Measurements from ENCODE around the gene MED22. TPM values are rescaled to one million over a fixed set of nuclear protein-coding genes. Genes with fewer than 3 reads are reported as not detected.

MED22 gene
- polyA plus RNA-seq, 1 experiment = 28.3 TPM

DNA sequence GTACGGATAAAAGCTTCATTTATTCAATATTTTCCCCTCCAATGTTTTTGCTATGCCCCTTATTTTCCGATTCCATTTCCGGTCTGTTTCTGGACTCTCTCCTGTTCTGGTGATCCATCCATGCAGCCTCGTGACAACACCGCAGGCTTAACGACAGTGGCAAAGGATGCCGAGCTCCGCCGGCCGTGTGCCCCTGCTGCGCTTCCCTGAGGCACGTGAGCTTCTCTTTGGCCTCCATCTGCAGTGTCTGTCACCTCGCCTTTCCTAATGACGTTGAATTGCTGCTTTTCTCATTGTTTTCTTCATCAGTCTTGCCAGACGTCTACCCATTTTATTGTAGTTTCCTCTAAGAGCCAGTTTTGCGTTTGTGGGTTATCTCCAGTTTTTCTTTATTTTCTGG lies 40.6 kb downstream of the MED22 start:
- POLR2A ChIA-PET = no interaction called here
- Histone ChIP-seq H3K27me3 (ENCODE audit: control insufficient read depth, insufficient read depth, low read length) (no peaks in the 10 kb centered on the region; the same call in 1 of the 2 replicates), H3K36me3 (ENCODE audit: control insufficient read depth, insufficient read depth, low read length) (no peaks in the 10 kb centered on the region), H3K4me3 (ENCODE audit: low read depth, low read length) (no peak overlapping the region)
- CTCF ChIA-PET = no interaction called here
- DNase-seq (ENCODE audit: low read depth) = no peak
- TF ChIP-seq CTCF (IDR thresholded peaks at IDR 0.05; ENCODE audit: insufficient read depth, low read depth, low read length) = no peak

DNA sequence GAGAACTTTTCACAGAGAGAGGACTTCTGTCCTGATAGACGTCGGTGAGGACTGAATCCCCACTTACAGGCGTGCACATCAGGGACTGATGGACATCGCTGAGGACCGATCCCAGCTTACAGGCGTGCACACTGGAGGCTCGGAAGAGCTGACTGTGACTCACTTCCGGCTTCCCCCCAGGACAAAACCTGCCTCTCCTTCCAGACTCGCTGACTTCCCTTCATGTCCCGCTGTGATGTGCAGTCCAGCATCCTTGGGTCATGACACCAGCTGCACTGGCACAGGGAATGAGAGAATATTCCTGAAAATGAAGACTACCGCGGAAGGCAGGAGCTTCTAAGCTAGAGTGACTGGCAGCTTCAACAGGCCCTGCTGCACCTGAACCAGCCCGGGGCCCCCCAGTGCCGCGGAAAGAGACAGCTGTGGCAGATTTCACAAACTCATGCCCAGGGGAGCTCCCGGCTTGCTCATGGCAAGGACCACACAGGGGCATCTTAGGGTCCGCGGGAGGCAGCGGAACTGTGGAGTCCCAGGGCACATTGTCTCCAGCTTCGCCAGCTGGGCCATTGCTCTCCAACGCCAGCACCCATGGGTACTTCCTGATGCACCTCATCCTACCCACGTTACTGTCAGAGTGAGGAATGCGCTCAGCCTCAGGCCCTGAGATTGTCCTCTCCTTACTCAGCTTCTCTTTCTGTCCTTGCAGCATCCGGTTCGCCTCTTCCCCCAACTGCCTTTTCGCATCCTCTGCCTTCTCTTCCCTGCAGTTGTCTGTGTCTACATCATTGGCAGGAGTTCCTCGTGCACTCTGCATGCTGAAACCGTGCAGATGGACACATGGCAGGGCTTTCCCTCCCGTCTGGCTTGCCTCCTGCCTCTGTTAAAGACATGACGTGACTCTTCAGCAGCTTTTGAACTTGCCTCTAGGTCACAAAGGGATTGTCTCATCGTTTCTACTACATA lies 41.4 kb downstream of the MED22 start:
- ChIA-PET POLR2A (no interaction called here), CTCF (no interaction called here)
- no peaks in the 10 kb centered on the region; the same call in 1 of the 2 replicates for H3K27me3 ChIP-seq (ENCODE audit: control insufficient read depth, insufficient read depth, low read length)
- no peaks in the 10 kb centered on the region for H3K36me3 ChIP-seq (ENCODE audit: control insufficient read depth, insufficient read depth, low read length)
- TF ChIP-seq CTCF (IDR thresholded peaks at IDR 0.05; ENCODE audit: insufficient read depth, low read depth, low read length) = no peak
- no peak for DNase-seq (ENCODE audit: low read depth)
- no peak overlapping the region for H3K4me3 ChIP-seq (ENCODE audit: low read depth, low read length)

DNA sequence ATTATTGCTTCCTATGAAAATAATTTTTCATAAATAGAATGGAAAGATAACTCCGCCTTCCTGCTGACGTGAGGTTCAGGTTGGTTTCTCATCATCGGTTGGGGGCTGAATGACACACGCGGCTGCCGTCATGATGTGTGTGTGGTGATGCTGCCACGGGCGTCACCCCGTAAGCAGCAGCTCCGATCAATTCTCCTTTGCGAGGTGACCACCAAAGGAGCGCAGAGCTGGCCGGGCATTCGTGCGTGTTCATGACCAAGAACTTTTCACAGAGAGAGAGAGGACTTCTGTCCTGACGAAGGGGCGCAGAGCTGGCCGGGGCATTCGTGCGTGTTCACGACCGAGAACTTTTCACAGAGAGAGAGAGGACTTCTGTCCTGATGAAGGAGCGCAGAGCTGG lies 42.2 kb downstream of the MED22 start:
- POLR2A ChIA-PET = no interaction called here
- H3K27me3 ChIP-seq (ENCODE audit: control insufficient read depth, insufficient read depth, low read length) = no peaks in the 10 kb centered on the region; the same call in 1 of the 2 replicates
- H3K4me3 ChIP-seq (ENCODE audit: low read depth, low read length) = no peak overlapping the region
- CTCF ChIA-PET = interaction anchor here (0.7 kb wide), 1 partner anchor 13 kb away, joined by 3 read pairs; no protein-coding TSS in a partner anchor
- H3K36me3 ChIP-seq (ENCODE audit: control insufficient read depth, insufficient read depth, low read length) = no peaks in the 10 kb centered on the region
- DNase-seq (ENCODE audit: low read depth) = no peak
- TF ChIP-seq CTCF (IDR thresholded peaks at IDR 0.05; ENCODE audit: insufficient read depth, low read depth, low read length) = no peak

GRCh38 chr9:133304477-133305377 lies 43.2 kb downstream of the MED22 start:
- ChIA-PET CTCF (no interaction called here), POLR2A (no interaction called here)
- H3K36me3 ChIP-seq (ENCODE audit: control insufficient read depth, insufficient read depth, low read length) = no peaks in the 10 kb centered on the region
- H3K27me3 ChIP-seq (ENCODE audit: control insufficient read depth, insufficient read depth, low read length) = no peaks in the 10 kb centered on the region; the same call in 1 of the 2 replicates
- DNase-seq (ENCODE audit: low read depth) = no peak
- H3K4me3 ChIP-seq (ENCODE audit: low read depth, low read length) = no peak overlapping the region
- TF ChIP-seq CTCF (IDR thresholded peaks at IDR 0.05; ENCODE audit: insufficient read depth, low read depth, low read length) = no peak

- Histone ChIP-seq H3K27me3 (ENCODE audit: control insufficient read depth, insufficient read depth, low read length) (no peaks in the 10 kb centered on the region; the same call in 1 of the 2 replicates), H3K4me3 (ENCODE audit: low read depth, low read length) (no peak overlapping the region), H3K36me3 (ENCODE audit: control insufficient read depth, insufficient read depth, low read length) (no peaks in the 10 kb centered on the region)
- no peak for DNase-seq (ENCODE audit: low read depth)
- CTCF ChIA-PET = no interaction called here
- no peak for TF ChIP-seq CTCF (IDR thresholded peaks at IDR 0.05; ENCODE audit: insufficient read depth, low read depth, low read length)
- POLR2A ChIA-PET = no interaction called here
Observed at GRCh38 chr9:133304158-133304470, 43.8 kb downstream of the MED22 start.
